Activated naive CD4-positive, alpha-beta T cell treated with anti-CD3 and anti-CD28 coated beads, Interleukin-2, amount 50 U/mL, for 16 hours (primary cell): ENCODE data around the gene C1RL.

Experiments used
- DNase-seq: peaks from one replicate; pipeline ENCODE4 v3.0.0-alpha.2; 2020

C1RL gene

DNA sequence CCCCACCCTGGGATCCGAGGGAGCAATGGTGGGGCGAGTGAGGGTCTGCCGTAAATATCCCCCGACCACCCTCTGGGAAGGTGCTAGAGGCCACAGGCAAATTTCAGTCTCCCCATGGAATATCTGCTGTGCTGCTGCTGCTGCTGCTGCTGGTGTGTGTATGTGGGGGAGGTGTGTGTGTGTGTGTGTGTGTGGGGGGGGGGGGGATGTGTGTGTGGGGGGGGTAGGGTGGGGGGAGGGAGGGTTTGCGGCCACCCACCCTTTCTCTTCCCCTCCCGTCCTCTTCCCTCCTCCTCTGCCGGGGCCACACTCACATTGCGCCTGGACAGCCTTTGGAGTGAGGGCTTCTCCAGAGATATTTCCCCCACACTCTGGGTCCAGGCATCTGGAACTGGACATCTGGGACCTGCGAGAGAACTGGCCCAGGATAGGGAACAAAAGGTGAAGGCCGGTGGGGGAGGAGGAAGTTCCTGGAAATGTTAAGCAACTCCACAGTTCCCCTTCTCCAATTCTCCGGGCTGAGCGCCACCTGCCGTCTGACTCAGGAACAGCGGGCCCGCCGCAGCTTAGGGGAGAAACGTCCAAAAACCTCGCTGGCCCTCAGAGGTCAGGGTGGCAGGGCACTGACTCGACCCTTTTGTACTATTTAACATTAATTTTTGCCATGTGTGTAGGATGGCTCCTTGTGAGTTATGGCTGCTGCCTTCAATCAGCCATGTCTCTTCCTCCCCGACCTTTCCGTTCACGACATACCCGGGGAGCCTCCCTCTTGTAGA lies at the start of gene C1RL:
Gene C1RL, minus strand, starts transcription at position 419 of the 776 bp plus-strand sequence. Its CDS starts 34 bp downstream, at position 385.
- DNase-seq, result peak; percentile 82

- DNase-seq, result no peak
Measured at GRCh38 chr12:7157391-7157790, 48.4 kb upstream of the C1RL start.

DNA sequence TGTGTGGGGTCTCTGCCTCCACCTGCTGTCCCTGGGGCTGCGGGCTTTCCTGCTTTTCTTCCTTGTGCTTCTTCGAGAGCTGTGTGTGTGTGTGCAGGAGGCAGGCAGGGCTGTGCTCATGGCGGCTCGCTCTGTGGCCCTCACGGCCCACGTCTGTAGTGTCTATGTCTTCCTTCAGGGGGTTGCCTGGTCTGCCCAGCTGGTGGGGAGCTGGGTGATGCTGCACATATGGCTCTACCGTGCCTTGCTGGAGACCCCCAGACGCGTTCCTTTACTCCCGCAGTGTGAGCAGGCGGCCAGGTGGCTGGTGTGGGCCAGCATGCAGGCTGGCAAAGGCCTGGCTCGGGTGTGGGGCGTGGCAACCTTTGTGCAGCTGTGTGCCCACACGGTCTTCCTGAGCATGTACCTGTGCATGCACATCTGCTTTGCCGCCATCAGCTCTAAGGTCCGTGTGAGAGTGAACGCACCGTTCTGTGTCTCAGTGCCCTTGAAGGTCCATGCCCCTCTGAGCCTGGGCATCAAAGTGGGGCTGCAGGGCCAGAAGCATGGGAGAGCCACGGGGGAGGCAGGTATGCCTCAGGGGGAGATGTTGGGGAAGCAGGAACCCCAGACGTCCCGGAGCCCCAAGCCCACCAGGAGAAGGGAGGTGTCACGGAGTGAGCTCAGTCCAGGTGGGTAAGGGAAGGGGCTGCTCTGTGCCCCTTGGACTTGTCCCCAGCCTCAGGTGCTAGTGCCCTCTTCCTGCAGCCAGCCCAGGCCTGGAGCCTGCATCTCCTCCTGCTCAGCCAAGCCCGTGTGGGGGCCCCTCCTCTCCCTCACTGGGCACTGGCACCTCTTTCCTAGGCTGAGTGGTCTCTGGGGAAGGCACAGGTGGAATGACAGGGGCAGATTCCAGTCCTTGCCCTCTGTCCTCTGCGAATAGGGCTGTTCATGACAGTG lies 47.5 kb upstream of the C1RL start:
- no peak for DNase-seq

- no peak for DNase-seq
Measured at GRCh38 chr12:7155471-7156034, 46.5 kb upstream of the C1RL start.

DNA sequence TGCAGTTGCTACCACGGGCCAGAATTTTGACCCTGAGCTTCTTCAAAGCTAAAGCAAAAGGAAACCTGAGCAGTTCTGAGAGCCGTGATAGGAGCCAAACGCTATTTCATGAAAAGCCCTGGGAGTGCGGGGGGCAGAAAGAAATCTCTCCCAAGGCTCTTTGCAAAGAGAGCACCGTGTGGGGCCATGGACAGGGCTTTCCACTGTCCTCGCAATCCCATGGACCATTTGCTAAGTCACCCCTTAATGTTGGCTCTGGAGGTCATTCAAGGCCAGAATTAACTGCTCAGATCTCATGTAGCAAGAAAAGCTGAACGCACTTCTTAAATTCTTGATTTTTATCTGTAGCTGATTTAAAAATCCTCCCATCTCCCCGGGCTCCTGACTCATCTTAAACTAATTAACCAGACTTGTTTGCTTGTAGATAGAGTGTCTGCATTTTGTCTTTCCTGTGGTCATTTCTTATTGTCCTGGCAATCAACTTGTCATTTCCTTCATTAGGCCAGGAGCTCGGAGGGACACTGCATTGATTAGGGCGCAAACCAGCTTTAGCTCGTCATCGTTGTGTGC lies 46.0 kb upstream of the C1RL start:
- DNase-seq, result no peak

DNA sequence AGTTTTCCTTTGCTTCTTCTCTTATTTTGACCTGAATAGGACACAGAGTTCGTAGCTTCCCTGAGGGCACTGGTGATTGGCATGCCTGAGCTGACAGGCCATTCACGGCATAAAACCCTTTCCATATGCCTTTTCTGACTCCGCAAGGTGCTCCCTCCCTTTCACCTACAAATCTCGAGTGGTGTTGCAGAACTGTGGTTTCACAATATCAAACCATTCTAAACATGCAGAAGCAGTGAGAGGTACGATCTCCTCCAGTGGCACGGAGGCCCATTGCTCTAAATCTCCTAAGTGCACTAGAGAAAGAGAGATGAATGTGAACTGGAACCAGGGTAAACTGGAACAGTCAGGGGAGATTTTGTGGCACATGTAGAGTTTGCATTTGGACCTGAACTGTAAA lies 45.0 kb upstream of the C1RL start:
- DNase-seq, result no peak

GRCh38 chr12:7152818-7153217 lies 43.8 kb upstream of the C1RL start:
- DNase-seq, result no peak

- no peak for DNase-seq
Measured at GRCh38 chr12:7151532-7151931, 42.5 kb upstream of the C1RL start.

DNA sequence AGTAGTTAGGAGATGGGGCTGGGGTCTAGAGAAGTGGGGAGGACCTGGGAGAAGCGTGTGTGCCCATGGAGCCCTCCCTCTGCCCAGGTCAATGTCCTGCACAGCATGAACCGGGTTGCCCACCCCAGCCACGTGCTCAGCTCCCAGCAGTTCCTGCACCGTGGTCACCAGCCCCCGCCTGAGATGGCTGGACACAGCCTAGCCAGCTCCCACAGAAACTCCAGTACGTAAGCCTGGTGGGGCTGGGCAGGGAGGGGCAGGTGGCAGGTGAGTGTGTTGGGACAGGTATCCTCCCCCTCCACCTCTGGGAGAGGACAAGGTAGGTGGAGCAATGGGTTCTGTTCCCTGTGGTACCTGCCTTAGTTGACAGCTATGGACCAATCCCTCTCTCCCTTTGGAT lies 41.8 kb upstream of the C1RL start:
- DNase-seq, result no peak

DNA sequence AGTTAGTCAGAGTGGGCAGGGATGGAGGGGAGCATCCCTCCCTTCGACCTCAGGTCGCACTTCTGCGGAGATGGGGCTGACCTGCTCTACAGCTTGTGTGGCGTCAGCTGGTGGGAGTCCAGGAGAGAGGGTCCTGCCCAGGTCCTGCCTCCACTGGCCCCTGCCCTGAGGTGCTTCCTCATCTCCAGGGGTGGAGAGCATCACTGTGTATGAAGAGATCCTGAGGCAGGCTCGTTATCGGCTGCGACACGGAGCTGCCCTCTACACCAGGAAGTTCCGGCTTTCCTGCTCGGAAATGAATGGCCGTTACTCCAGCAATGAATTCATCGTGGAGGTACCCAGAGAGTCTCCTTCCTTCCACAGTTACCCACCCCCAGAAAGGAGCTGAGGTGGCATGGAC lies 41.3 kb upstream of the C1RL start:
- DNase-seq, result no peak

DNA sequence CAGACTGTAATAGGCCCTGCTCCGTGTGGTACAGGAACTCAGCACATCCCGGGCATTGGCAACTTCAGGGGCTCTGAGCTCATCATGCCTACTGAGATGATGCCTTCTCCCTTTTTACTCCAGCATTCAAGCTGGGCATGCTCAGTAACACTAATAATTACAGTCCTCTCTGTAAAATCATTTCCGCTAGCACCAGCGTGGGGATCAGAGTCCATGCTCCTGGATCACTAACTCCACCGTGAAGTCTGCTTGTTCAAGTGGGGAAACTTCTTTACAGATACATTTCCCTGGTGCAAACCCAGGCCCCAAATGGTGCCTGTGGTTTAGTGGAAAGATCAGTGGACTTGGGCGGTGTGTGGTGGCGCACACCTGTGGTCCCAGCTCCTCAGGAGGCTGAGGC lies 37.9 kb upstream of the C1RL start:
- DNase-seq, result no peak

DNA sequence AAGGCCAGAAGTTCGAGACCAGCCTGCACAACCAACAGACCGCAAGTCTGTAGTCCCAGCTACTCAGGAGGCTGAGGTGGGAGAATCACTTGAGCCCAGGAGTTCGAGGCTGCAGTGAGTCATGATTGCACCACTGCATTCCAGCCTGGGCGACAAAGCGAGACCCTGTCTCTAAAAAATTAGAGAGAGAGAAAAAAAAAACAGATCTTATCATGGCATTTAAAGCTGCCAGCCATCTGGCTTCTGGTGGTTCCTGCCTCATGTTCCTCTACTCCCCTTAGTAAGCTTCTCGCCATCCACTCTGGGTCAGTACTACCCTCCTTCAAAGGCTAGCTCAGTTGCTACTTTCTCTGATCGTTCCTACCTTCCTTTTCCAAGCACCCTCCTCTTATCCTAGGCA lies 37.2 kb upstream of the C1RL start:
- DNase-seq, result no peak

DNA sequence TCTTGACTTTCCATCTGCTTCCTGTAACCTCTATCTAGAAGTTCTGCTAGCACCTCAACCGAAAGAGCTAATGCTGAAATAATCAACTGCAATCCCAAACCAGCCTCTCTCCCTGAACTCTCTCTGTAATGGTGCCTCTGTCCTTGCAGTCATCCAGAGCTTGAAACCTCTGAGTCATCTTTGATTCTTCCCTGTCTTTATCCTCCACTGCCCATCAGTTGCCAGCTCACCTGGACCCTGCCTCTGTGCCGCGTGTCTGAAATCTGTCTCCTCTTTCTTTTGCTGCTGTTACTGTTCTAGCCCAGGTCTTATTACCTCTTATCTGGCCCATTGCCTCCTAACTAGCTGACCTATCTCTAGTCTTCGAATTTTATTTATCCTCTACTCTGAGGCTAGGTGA lies 36.7 kb upstream of the C1RL start:
- DNase-seq, result no peak

DNA sequence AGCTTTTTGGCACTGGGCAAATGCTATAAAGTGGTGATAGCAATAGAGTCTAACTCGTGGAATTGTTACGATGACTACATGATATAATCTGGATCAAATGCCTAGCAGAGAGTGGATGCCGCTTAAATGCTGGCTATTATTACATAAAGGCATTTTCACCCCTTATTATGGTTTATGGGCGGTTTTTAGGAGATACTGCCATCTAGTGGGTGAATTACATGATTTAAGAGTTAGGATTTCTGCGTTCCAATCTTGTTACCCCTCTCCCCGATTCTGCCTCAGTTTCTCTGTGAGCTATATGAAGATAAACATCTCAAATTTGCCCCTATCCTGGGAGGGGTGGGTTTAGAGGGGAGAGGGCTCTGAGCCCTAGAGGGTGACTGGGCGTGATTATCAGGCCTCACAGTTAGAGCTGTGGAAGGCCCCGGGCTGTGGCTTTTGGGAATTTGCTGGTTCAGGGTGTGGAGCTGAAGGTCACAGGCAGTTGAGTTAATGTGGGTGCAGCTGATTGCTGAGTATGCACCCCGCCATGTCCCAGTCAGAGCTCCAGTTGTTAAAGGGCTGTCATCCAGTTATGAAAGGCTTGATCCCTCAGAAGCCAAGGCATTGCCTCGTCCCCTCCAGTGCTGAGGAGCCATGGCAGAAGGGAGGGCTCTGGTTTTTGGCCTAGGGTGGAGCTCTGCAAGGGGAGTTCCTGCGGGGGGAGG lies 35.6 kb upstream of the C1RL start:
- no peak for DNase-seq

GRCh38 chr12:7143564-7143963 lies 34.5 kb upstream of the C1RL start:
- no peak for DNase-seq

- DNase-seq, result no peak
Measured at GRCh38 chr12:7142809-7143465, 33.9 kb upstream of the C1RL start.

GRCh38 chr12:7142056-7142644 lies 33.1 kb upstream of the C1RL start:
- peak; percentile 65 for DNase-seq

GRCh38 chr12:7141351-7142005 lies 32.5 kb upstream of the C1RL start:
- no peak for DNase-seq

DNA sequence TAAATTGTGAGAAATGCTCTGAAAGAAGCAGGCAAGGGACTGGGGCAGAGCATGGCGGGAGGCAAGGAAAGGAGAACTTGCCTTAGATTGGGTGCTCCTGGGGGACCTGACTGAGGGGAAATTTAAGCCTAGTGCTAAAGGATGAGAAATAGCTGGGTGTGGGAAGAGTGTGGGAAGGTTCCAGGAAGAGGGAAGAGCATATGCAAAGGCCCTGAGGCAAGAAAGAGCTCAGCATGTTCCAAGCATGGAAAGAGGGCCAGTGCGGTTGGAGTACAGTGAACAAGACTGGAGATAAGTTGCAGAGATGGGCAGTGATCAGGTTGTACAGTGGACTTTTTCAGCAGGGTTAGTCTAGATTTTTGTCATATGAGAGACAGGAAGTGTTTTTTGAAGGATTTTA lies 30.2 kb upstream of the C1RL start:
- DNase-seq, result no peak

DNA sequence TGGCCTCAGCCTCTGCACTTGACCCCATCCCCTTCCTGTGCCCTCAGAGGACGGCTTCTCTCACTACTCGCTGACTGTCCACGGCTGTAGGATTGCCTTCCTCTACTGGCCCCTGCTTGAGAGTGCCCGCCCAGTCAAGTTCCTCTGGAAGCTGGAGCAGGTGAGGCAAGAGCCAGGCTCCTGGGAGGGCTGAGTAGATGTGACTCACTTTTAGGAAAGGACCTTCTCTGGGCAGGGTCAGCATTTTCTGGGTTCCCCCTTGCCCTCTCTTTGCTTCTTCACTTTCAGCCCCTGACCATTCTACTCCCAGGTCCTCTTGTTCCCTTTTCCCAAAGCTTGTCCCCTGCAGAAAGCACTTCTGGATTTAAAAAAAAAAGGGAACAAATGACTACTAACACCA lies 28.9 kb upstream of the C1RL start:
- no peak for DNase-seq

GRCh38 chr12:7136676-7137075 lies 27.7 kb upstream of the C1RL start:
- no peak for DNase-seq
